GM19372 (cell line): Measurements from ENCODE around the gene INTS7.
"Not testable (repeated sequence)": the region's sequence is repeated elsewhere in the genome, so short reads cannot be mapped to it uniquely, and the experiment has no call there.

ENCODE experiments used
- ATAC-seq: cut with Tn5 transposase; IDR thresholded peaks from one replicate; pipeline ENCODE4 v1.9.1; 2021; ENCODE audit warnings: mild to moderate bottlenecking, low read depth, moderate library complexity; ENCODE audit not compliant: unreplicated experiment

Gene INTS7

GRCh38 chr1:211986628-211987254, 48.6 kb downstream of the INTS7 start:
- ATAC-seq = no peak

DNA sequence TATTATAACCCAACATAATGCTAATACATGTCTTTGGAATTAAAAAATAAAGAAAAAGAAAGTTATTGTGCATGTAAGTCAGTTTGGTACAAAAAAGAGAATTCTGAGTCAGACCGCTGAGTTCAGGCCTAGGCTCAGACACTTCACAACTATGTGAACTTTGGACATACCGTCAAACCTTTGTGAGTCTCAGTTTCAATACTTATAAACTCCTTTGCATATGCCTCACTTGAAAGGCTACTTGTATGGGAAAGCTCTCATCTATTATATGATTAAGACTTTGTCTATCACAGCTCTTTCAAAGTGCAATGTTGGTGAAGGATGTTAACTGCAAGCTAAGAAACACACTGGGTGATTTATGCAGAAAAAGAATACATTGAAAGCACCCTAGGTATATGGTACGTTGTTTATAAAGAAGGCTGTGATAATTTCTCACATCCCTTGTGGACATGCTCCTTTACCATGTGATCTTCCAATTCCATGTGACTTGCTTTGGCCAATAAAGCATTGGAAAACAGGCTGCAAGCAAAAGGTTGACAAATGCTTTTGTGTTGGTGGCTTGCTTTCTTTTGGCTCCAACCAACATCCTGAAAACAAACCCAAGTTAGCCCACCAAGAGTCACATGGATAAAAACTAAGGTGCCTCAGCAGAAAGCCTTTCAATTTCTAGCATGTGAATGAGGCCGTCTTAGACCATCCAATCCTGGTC, 49.6 kb downstream of the INTS7 start:
- ATAC-seq = peak; percentile 72

GRCh38 chr1:211978596-211978995, 56.8 kb downstream of the INTS7 start:
- no peak for ATAC-seq

DNA sequence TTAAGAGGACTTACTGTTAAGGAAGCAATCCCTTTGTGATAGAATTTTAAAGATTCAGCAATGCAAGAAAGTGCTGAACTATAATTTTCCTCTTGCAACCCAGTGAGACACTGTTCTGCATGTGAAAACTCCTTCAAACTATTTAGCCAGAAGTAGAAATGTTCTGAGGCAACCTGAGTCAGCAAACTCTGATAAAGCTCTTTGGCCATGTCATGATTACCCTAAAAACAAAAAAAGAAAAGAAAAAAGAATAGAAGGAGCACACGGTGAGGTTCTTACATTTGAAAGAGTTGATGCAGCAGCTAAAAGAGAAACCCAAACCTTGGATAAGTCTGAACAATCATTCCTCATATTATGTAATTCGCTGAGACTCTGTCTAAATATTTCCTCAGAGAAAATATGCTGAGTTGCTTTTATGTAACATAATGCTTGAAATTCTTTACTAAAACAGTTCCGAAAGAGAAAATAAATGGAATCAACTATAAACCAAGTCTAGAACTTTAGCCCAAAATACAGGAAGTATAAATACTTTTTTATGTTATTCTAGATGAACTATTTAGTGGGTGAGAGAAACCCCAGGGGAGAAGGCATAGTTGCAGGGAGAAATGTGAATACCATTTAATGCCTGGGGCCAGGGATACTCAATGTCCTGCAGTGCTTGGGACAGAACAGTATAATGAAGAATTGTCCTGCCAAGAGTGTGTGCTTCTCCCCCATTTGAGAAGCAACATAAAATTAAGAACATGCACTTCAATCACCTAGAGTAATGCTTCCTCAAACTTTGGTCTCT, 60.0 kb downstream of the INTS7 start:
- ATAC-seq = no peak

DNA sequence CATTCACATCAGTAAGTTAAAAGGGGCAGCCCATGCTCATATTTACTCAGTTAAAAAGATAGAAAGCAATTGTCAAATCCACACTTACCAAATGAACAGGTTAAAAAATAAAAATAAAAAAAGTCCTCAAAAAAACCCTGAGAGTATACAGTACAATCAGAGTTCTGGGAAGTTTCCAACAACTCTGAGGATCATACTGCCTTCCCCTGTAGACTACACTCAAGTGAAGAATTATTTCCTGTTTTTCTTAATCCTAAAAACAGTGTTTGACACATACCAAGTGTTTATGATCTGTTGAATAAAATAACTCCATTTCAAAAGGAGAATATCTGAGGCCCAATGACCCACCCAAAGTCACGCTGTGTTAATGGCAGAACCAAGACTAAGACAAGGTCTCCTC, 61.8 kb downstream of the INTS7 start:
- ATAC-seq = no peak

DNA sequence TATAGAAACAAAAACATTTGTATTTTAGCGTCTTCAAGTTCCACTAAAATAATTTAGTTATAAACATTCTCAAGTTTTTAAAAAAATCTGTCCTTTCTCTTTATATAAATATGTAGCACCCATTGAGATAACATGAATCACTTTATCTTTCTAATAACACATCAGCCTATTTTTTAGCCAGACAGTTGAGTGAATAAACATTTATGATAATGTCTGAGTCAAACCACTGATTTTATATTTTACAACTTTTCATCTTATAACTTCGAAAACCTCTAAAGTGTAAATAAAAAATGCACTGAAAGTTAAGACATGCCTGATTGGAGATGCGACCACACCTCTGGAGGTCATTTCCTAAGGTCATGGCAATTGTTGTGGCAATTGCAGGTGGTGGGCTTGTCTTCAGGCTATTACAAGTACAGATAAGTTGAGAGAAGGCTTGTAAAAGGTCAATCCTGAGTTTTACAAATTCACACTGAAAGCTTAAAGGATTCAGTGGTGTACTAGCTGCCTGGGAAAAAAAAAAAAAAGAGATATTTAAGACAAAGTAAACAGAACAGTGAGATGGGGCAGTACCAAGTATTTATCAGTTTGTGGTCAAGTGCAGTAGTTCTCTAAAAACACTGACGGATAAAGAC, 67.0 kb downstream of the INTS7 start:
- ATAC-seq = no peak

GRCh38 chr1:211967704-211968103, 67.7 kb downstream of the INTS7 start:
- ATAC-seq = no peak

DNA sequence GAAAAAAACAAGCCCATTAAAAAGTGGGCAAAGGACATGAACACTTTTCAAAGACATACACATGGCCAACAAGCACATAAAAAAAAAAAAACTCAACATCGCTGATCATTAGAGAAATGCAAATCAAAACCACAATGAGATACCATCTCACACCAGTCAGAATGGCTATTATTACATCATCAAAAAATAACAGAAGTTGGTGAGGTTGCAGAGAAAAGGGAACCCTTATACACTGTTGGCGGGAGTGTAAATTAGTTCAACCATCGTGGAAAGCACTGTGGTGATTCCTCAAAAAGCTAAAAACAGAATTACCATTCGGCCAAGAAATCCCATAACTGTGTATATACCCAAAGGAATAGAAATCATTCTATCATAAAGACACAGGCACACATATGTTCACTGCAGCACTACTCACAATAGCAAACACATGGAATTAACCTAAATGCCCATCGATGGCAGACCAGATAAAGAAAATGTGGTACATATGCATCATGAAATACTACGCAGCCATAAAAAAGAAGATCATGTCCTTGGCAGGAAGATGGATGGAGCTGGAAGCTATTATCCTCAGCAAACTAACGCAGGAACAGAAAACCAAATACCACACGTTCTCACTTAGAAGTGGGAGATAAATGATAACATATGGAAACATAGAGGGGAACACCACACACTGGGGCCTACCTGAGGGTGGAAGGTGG, 70.1 kb downstream of the INTS7 start:
- no peak for ATAC-seq

GRCh38 chr1:211959680-211960079, 75.7 kb downstream of the INTS7 start:
- ATAC-seq = no peak

GRCh38 chr1:211959221-211959620, 76.1 kb downstream of the INTS7 start:
- ATAC-seq = no peak

- ATAC-seq = not testable (repeated sequence)
Observed at GRCh38 chr1:211954028-211954427, 81.3 kb downstream of the INTS7 start.

- ATAC-seq = not testable (repeated sequence)
Observed at GRCh38 chr1:211953543-211953942, 81.8 kb downstream of the INTS7 start.

DNA sequence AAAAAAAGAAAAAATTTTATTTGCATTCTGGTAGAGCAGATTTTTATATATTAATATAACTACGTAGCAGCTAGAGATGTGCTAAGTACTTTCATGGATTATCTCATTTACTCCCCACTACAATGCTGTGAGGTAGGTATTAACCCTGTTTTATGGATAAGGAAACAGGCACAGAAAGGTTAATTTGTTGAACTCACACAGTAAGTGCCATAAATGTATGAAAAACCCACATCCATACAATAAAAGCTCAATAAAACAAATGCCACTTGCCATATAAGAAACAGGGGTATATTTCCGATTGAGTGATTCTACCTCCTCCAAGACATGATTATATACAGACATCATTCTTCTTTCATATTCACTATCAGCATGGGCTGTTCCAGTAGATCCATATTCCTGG, 83.1 kb downstream of the INTS7 start:
- no peak for ATAC-seq

- ATAC-seq = peak; percentile 78
Observed at GRCh38 chr1:211951856-211952255, 83.5 kb downstream of the INTS7 start.

DNA sequence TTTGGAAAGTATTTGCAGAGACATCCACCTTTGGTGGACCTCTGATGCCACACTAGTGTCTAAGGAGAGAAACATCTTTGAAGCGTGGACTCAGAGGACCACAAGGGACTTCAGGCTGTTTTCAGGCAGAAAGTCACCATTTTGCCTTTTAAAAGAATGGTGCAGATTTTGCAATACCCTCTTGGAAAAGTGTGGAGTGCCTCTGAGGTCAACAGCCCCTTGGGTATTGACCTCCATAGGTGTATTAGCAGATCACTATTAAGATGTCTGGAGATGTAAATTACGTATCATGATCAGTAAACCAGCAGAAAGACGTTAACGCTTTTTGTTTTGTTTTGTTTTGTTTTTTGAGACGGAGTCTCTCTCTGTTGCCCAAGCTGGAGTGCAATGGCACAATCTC, 87.0 kb downstream of the INTS7 start:
- ATAC-seq = no peak

GRCh38 chr1:211947396-211948295, 87.7 kb downstream of the INTS7 start:
- no peak for ATAC-seq

DNA sequence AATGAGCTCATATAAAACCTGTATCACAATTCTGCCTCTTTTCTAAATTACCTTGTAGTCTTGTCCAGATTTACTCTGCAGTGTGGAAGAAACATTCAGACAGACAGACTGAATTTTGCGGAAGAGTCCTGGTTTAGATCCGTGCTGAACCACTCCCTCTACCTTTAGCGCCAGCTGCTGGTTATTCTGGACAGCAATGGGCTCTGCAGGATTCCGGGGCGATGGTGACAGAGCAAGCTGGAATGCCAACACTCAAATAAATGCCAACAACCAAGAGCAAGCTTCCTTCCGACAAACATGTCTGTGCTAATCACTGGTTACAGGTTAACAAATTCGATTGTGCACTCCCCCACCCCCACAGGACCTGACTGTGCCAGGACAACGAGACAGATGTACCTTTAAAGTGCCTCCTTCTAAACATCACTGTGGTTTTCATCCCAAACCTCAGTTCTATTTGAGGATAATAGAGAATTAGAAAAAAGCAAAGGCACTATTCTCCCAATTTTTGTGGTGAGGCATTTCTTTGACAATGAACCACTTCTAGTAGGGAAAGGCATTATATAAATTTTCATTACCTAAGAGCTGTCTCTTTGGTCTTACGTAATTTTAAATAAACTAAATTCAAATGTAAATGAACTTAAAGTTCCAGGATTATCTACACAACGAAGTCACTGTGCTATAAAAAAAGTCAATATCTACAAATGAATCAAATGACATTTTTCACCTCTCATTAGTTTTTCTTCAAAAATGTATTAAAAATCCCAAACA, 90.4 kb downstream of the INTS7 start:
- ATAC-seq = no peak

GRCh38 chr1:211942583-211942982, 92.8 kb downstream of the INTS7 start:
- no peak for ATAC-seq
